ENCODE measurements around the gene CHPF.

DNA sequence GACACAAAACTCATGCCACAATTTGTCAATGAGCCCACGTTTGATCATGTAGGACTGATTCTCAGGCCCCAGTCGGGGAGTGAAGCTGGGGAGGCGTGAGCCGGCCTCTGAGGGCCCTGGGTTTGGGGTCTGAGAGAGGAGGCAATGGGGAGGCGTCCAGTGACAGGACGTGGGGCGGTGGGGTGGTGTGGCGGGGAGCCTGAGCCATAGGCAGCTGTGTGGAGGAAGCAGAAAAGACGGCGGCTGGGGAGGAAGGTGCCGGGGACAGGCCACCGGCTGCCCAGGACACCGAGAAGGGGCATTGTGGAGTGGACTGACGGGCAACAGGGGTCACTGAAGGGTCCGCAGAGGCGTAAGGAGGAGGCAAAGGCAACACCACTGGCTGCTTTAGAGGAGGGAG, 7.2 kb downstream of the CHPF start:
- TF ChIP-seq POLR2A (IDR thresholded peaks at IDR 0.05) (no peak), CTCF (IDR thresholded peaks at IDR 0.05) (no peak)
